GM12878 (cell line): ENCODE results near the gene UQCC2. TPM values are rescaled to one million over a fixed set of nuclear protein-coding genes. Genes with fewer than 3 reads are reported as not detected.

Source experiments
- ATAC-seq: fragments of 200-7000 bp; cut with Tn5 transposase; 3 replicates; pipeline ENCODE4 v1.9.1; 2020; ENCODE audit warnings: mild to moderate bottlenecking, moderate library complexity
- BruUV-seq: library from RNA; stranded (reverse); fragments of 400-500 nt; replicated peaks from 2 replicates; lab custom pipeline; 2021; lab: Mats Ljungman, UMichigan
- CTCF ChIA-PET: fragments of 300-600 bp; sonication (Branson Sonifier 250); formaldehyde crosslinking; extraction: SDS; loops from one replicate; lab custom pipeline; 2021; ENCODE audit warnings: inconsistent platforms; lab: Yijun Ruan, JAX
- POLR2A ChIA-PET: fragments of 350-600 bp; formaldehyde crosslinking; extraction: SDS; loops from one replicate; lab custom pipeline; 2021; ENCODE audit warnings: inconsistent platforms; lab: Charles Lee
- RAD21 ChIA-PET: fragments of 300-600 bp; sonication (Branson Sonifier 250); formaldehyde crosslinking; loops from one replicate; lab custom pipeline; 2023; ENCODE audit warnings: antibody characterized with exemption; ENCODE audit not compliant: unreplicated experiment; lab: Charles Lee
- SMC1A ChIA-PET: fragments of 300-600 bp; sonication (Branson Sonifier 250); formaldehyde crosslinking; loops from one replicate; lab custom pipeline; 2023; ENCODE audit not compliant: unreplicated experiment, uncharacterized antibody; lab: Charles Lee
- DNase-seq: peaks from one replicate; pipeline ENCODE4 v3.0.0-alpha.2; 2011; ENCODE audit warnings: low read depth, low spot score
- FAIRE-seq: peaks from 3 replicates; lab custom pipeline; 2011; peaks lifted over from hg19 to GRCh38; lab: Jason Lieb, UNC
- H2AFZ ChIP-seq: 2 replicates; pipeline ENCODE4 v1.6.0; 2011; ENCODE audit warnings: low read depth, low read length, control low read depth; ENCODE audit not compliant: control insufficient read depth
- H3K27ac ChIP-seq: 2 replicates; pipeline ENCODE4 v1.5.1; 2011; ENCODE audit warnings: control low read depth; ENCODE audit not compliant: control insufficient read depth, insufficient read depth
- H3K27me3 ChIP-seq, 2 experiments: replicated peaks in 1 of 2; 2 replicates each; pipeline versions ENCODE4 v1.6.0 to v1.6.1; 2011; ENCODE audit warnings: low read length in 1 of 2; ENCODE audit not compliant: control insufficient read depth in 2 of 2, insufficient read depth in 2 of 2
- H3K36me3 ChIP-seq, 2 experiments: 2 replicates each; pipeline ENCODE4 v1.5.1; 2011; ENCODE audit warnings: low read length in 1 of 2; ENCODE audit not compliant: control insufficient read depth in 2 of 2, insufficient read depth in 2 of 2
- H3K4me1 ChIP-seq: 2 replicates; pipeline ENCODE4 v1.6.1; 2011; ENCODE audit warnings: mild to moderate bottlenecking, low read length, moderate library complexity, mixed read lengths; ENCODE audit not compliant: control insufficient read depth, insufficient read depth
- H3K4me2 ChIP-seq: 2 replicates; pipeline ENCODE4 v1.6.0; 2011; ENCODE audit warnings: control low read depth; ENCODE audit not compliant: control insufficient read depth, insufficient read depth
- H3K4me3 ChIP-seq: fragments of 200-600 bp; sonication (generic); 2 replicates; pipeline ENCODE4 v1.5.1; 2016
- H3K79me2 ChIP-seq: 2 replicates; pipeline ENCODE4 v1.6.0; 2011; ENCODE audit warnings: low read length; ENCODE audit not compliant: control insufficient read depth, insufficient read depth
- H3K9ac ChIP-seq: 2 replicates; pipeline ENCODE4 v1.8.0; 2011; ENCODE audit warnings: low read length, control low read depth, mixed read lengths; ENCODE audit not compliant: control insufficient read depth, insufficient read depth
- H3K9me3 ChIP-seq: replicated peaks from 3 replicates; pipeline ENCODE4 v1.5.1; 2011; ENCODE audit warnings: mild to moderate bottlenecking, low read length; ENCODE audit not compliant: control insufficient read depth, insufficient read depth
- H4K20me1 ChIP-seq: 2 replicates; pipeline ENCODE4 v1.6.0; 2011; ENCODE audit not compliant: control insufficient read depth, insufficient read depth
- CREM ChIP-seq: IDR thresholded peaks from 2 replicates; pipeline ENCODE4 v1.6.1; 2014; ENCODE audit warnings: antibody characterized with exemption, low read depth
- EGR1 ChIP-seq, 2 experiments: IDR thresholded peaks; 1 replicate in 1 of 2; 2 replicates in 1 of 2; pipeline ENCODE4 v1.6.1; 2011 to 2012; ENCODE audit warnings: low read depth in 2 of 2, low read length in 2 of 2, borderline replicate concordance in 1 of 2, mild to moderate bottlenecking in 1 of 2, moderate library complexity in 1 of 2
- GATAD2B ChIP-seq: fragments of 450-650 bp; conservative IDR thresholded peaks from 2 replicates; pipeline ENCODE4 v1.6.1; 2017; ENCODE audit warnings: low read depth, mild to moderate bottlenecking, moderate library complexity
- HCFC1 ChIP-seq: fragments of 150-350 bp; IDR thresholded peaks from 2 replicates; pipeline ENCODE4 v1.6.1; 2014; ENCODE audit warnings: low read length
- IRF4 ChIP-seq: IDR thresholded peaks from 2 replicates; pipeline ENCODE4 v1.6.1; 2011; ENCODE audit warnings: low read depth, low read length
- NFIC ChIP-seq: IDR thresholded peaks from 2 replicates; pipeline ENCODE4 v1.6.1; 2012; ENCODE audit warnings: low read depth, mild to moderate bottlenecking, inconsistent platforms, low read length, moderate library complexity
- NFYA ChIP-seq: IDR thresholded peaks from 2 replicates; pipeline ENCODE4 v1.6.1; 2011; ENCODE audit warnings: low read depth, mild to moderate bottlenecking, low read length, improper control_type of control experiment, borderline replicate concordance
- PAX5 ChIP-seq: IDR thresholded peaks from 2 replicates; pipeline ENCODE4 v1.6.1; 2011; ENCODE audit warnings: low read depth, low read length, borderline replicate concordance
- RCOR1 ChIP-seq: conservative IDR thresholded peaks from 2 replicates; pipeline ENCODE4 v1.6.1; 2012; ENCODE audit warnings: low read depth, low read length, improper control_type of control experiment
- STAT1 ChIP-seq: fragments of 450-650 bp; conservative IDR thresholded peaks from 2 replicates; pipeline ENCODE4 v1.6.1; 2014; ENCODE audit warnings: antibody characterized with exemption, mild to moderate bottlenecking
- ZBTB33 ChIP-seq: fragments of 450-650 bp; IDR thresholded peaks from 2 replicates; pipeline ENCODE4 v1.6.1; 2017; ENCODE audit warnings: mild to moderate bottlenecking
- ZBTB4 ChIP-seq: fragments of 450-650 bp; formaldehyde crosslinking; IDR thresholded peaks from 2 replicates; pipeline ENCODE4 v1.4.0; 2022; ENCODE audit warnings: mild to moderate bottlenecking, moderate library complexity
- WGBS: methylation state at CpG from one replicate; pipeline ENCODE4 v1.1.6; 2016; ENCODE audit warnings: low lambda C conversion rate; ENCODE audit not compliant: insufficient replicate concordance, insufficient coverage; ENCODE audit errors: missing lambda C conversion rate; 5-methylcytosine and 5-hydroxymethylcytosine counted together
- in situ Hi-C: fragments of 300-500 bp; cut with MboI; formaldehyde crosslinking; loops from 9 replicates; pipeline ENCODE4 v1.14.3; 2018; ENCODE audit warnings: mixed read lengths
- intact Hi-C: fragments of 100-400 bp; cut with micrococcal nuclease; formaldehyde crosslinking; loops from one replicate; pipeline ENCODE4 v1.14.2; 2022; ENCODE audit not compliant: unreplicated experiment
- polyA plus RNA-seq, 11 experiments: library from polyadenylated mRNA; depleted of rRNA in 4 of 11; unstranded in 6 of 11; stranded (reverse) in 5 of 11; fragments of >200 nt; fragmentation: Nextera tagmentation in 4 of 11; fragmentation: Illumina TruSeq in 1 of 11; extraction: Ambion mirVana in 4 of 11; extraction: Trizol in 1 of 11; gene quantifications; 1 replicate in 1 of 11; 2 replicates in 10 of 11; pipeline versions ENCODE4 v1.2.1 to v1.2.3, GENCODE V29; 2011 to 2016; ENCODE audit warnings: inconsistent platforms in 2 of 11, missing spikeins in 2 of 11, low read depth in 1 of 11
- total RNA-seq, 4 experiments: library from RNA; depleted of rRNA in 3 of 4; stranded (reverse); fragments of >200 nt in 3 of 4; fragmentation: Illumina TruSeq in 1 of 4; extraction: Trizol in 1 of 4; gene quantifications; 2 replicates each; pipeline versions ENCODE4 v1.2.1 to v1.2.3, GENCODE V29; 2013 to 2021
- TF ChIP-seq, protein P1 (sequence below): IDR thresholded peaks from 2 replicates; pipeline ENCODE4 v1.6.1; 2012; ENCODE audit warnings: improper control_type of control experiment, low read depth, low read length; ENCODE audit not compliant: insufficient replicate concordance

Gene UQCC2
- total and polyA plus RNA-seq, 10 of the 15 experiments (the other 5 are each of a cell fraction or from before 2014, with no cell fraction given): 40.6 to 478 (median 71.2) TPM

DNA sequence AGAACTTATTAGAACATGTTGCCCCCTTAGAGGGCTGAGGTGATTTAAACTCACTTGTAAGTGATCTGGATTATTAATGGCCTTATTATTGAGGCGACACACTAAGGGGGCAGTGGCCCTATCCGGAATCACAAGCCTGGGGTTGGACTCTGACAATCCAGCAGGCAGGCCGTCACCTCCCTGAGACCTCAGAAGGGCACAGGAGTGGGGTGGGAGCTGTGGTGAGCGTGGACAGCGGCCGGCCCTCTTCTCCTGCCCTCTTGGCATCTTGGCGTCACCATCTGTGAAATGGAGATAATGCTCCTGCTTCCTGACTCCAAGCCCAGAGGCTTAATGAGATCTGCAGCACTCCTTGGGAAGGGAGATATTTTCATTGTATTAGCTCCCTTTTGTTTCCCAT is 15.6 kb upstream of the UQCC2 start (continued):
- TF ChIP-seq, protein P1, sequence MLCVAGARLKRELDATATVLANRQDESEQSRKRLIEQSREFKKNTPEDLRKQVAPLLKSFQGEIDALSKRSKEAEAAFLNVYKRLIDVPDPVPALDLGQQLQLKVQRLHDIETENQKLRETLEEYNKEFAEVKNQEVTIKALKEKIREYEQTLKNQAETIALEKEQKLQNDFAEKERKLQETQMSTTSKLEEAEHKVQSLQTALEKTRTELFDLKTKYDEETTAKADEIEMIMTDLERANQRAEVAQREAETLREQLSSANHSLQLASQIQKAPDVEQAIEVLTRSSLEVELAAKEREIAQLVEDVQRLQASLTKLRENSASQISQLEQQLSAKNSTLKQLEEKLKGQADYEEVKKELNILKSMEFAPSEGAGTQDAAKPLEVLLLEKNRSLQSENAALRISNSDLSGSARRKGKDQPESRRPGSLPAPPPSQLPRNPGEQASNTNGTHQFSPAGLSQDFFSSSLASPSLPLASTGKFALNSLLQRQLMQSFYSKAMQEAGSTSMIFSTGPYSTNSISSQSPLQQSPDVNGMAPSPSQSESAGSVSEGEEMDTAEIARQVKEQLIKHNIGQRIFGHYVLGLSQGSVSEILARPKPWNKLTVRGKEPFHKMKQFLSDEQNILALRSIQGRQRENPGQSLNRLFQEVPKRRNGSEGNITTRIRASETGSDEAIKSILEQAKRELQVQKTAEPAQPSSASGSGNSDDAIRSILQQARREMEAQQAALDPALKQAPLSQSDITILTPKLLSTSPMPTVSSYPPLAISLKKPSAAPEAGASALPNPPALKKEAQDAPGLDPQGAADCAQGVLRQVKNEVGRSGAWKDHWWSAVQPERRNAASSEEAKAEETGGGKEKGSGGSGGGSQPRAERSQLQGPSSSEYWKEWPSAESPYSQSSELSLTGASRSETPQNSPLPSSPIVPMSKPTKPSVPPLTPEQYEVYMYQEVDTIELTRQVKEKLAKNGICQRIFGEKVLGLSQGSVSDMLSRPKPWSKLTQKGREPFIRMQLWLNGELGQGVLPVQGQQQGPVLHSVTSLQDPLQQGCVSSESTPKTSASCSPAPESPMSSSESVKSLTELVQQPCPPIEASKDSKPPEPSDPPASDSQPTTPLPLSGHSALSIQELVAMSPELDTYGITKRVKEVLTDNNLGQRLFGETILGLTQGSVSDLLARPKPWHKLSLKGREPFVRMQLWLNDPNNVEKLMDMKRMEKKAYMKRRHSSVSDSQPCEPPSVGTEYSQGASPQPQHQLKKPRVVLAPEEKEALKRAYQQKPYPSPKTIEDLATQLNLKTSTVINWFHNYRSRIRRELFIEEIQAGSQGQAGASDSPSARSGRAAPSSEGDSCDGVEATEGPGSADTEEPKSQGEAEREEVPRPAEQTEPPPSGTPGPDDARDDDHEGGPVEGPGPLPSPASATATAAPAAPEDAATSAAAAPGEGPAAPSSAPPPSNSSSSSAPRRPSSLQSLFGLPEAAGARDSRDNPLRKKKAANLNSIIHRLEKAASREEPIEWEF: no peak

- peaks cover 6 to 15% of the 10 kb centered on the region in 2 experiments; a peak in 2 of 4 replicates for H3K27me3 ChIP-seq
- ChIA-PET CTCF (interaction anchor here (1.4 kb wide), 1 partner anchor 17 kb away, joined by 5 read pairs; no protein-coding TSS in a partner anchor), RAD21 (no interaction called here), POLR2A (no interaction called here), SMC1A (no interaction called here)
- BruUV-seq: no TSS peak
- DNase-seq: no peak
- intact Hi-C loops: no loop called here
- H4K20me1 ChIP-seq: no peaks in the 10 kb centered on the region; the same call in 1 of the 2 replicates
- no peak overlapping the region for H3K4me3 ChIP-seq
- no peak for FAIRE-seq
- WGBS: 54% methylated on average over 15 of the region's 15 CpGs
- no peaks in the 10 kb centered on the region for H3K79me2 ChIP-seq
- in situ Hi-C loops: no loop called here
- H3K27ac ChIP-seq: no peak overlapping the region
- 0 out of 2 replicates have a peak, but pooled peaks cover under 1% of the 10 kb centered on the region for H3K4me1 ChIP-seq
- no peaks in the 10 kb centered on the region for H3K9me3 ChIP-seq
- H3K4me2 ChIP-seq: no peak overlapping the region
- no peaks in the 10 kb centered on the region for H3K36me3 ChIP-seq
- H2AFZ ChIP-seq: no peak overlapping the region
- ATAC-seq: no peak
- H3K9ac ChIP-seq: no peak overlapping the region
- TF ChIP-seq IRF4: no peak
- no peak for TF ChIP-seq ZBTB4 (CRISPR knock-in tag)
- no peak for TF ChIP-seq EGR1 (IDR thresholded peaks at IDR 0.05; ENCODE audit: borderline replicate concordance in 1 of 2, low read depth in 2 of 2, low read length in 2 of 2)
- TF ChIP-seq HCFC1: no peak
- TF ChIP-seq CREM: no peak
- TF ChIP-seq GATAD2B: no peak
- TF ChIP-seq STAT1: no peak
- no peak for TF ChIP-seq ZBTB33
- no peak for TF ChIP-seq PAX5
- TF ChIP-seq RCOR1: no peak
- TF ChIP-seq NFIC: no peak
- no peak for TF ChIP-seq NFYA
Observed at GRCh38 chr6:33726696-33727095, 15.2 kb upstream of the UQCC2 start.
